GM19455 (cell line): ENCODE results near the gene SLC7A10.
"Not testable (repeated sequence)": the region's sequence is repeated elsewhere in the genome, so short reads cannot be mapped to it uniquely, and the experiment has no call there.

Source experiments
- ATAC-seq: cut with Tn5 transposase; IDR thresholded peaks from one replicate; pipeline ENCODE4 v1.9.1; 2021; ENCODE audit not compliant: unreplicated experiment

The SLC7A10 gene

DNA sequence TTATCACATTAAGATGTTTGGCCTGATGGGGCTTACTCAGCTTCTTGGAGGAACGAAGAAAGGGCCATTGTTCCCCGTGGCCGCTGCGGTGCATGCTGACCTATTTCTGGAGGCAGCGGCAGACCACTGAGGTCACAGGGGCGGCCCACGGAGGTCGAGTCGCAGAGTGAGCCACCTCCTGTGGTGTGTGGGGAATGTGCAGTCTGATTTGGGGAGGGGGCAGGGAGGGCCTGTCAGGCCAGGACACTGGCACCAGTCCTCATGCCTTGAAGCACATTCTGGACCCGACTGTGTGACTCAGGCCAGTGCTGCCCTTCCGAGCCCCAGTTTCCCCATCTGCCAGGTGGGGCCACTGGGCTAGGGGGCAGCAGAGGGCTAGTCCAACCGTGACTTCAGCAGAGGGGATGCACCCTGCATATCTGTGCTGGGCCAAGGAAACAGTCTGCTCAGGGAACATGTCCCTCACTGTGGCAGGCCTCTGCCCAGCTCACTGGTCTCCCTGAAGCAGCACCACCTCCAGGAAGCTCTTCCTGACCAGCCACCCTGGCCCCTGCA lies 6.3 kb downstream of the SLC7A10 start:
- no peak for ATAC-seq

DNA sequence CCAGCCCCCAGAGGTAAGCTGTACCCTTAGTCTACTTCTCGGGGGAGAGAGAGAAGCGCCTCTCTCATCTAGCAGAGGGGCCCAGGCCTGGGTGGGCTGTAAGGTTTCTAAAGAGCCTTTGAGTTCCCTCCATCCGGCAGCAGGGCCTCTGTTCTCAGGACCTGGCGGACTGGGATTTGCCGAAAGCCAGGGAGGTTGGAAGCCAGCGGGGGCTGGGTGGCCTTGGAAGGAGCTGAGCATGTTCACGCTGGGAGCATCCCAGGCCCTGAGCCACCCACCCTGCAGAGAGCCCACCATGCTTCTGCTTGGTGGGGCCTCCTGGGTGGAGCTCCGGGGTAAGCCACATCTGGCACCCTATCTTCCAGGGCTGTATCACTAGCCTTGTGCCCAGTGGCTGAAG lies 7.8 kb downstream of the SLC7A10 start:
- no peak for ATAC-seq

DNA sequence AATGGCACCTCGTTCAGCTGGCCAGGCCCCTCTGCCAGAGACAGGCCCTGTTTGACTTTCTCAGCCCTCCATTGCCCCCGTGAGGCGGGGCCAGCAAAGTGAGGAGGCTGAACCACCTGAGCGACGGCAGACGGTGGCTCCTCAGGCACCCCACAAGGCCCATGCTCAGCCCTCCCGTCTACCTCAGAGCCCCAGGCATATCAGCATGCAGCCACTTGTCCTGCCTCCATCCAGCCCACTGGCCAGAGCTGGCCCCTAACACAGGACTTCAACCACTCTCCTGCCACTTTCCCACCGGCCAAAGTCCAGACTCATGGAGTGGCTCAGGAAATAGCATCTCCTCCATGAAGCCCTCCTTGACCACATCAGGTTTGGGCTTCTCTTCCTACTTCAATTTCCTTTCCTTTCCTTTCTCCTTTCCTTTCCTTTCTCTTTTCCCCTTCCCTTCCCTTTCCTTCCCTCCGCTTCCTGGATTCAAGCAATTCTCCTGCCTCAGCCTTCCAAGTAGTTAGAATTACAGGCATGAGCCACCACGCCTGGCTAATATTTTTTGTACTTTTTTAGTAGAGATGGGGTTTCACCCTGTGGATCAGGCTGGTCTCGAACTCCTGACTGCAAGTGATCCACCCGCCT lies 9.3 kb downstream of the SLC7A10 start:
- ATAC-seq, result no peak

- no peak for ATAC-seq
Observed at GRCh38 chr19:33215438-33216197, 10.0 kb downstream of the SLC7A10 start.

DNA sequence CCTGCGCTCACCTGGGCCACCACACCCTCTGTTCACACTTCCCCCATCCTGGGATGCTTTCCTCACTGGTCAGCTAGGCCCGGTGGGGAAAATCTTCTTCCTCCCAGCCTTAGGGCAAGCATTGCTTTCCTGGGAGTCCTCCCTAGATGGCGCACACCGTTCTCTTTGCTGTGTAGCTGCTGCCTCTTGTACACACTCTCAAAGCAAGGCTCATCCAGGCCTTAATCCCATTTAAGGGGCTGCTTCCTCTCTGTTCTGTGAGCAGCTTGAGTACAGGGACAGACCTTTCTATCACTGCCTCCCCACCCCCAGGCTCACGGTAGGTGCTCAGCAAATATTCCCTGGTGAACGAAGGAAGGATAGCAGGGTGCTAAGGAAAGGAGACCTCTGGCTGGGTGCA lies 11.1 kb downstream of the SLC7A10 start:
- ATAC-seq, result no peak

GRCh38 chr19:33212436-33213172 lies 13.0 kb downstream of the SLC7A10 start:
- ATAC-seq, result no peak

GRCh38 chr19:33211794-33212435 lies 13.7 kb downstream of the SLC7A10 start:
- ATAC-seq, result no peak

- no peak for ATAC-seq
Observed at GRCh38 chr19:33210266-33210940, 15.2 kb downstream of the SLC7A10 start.

GRCh38 chr19:33209850-33210230 lies 15.8 kb downstream of the SLC7A10 start:
- ATAC-seq, result not testable (repeated sequence)

DNA sequence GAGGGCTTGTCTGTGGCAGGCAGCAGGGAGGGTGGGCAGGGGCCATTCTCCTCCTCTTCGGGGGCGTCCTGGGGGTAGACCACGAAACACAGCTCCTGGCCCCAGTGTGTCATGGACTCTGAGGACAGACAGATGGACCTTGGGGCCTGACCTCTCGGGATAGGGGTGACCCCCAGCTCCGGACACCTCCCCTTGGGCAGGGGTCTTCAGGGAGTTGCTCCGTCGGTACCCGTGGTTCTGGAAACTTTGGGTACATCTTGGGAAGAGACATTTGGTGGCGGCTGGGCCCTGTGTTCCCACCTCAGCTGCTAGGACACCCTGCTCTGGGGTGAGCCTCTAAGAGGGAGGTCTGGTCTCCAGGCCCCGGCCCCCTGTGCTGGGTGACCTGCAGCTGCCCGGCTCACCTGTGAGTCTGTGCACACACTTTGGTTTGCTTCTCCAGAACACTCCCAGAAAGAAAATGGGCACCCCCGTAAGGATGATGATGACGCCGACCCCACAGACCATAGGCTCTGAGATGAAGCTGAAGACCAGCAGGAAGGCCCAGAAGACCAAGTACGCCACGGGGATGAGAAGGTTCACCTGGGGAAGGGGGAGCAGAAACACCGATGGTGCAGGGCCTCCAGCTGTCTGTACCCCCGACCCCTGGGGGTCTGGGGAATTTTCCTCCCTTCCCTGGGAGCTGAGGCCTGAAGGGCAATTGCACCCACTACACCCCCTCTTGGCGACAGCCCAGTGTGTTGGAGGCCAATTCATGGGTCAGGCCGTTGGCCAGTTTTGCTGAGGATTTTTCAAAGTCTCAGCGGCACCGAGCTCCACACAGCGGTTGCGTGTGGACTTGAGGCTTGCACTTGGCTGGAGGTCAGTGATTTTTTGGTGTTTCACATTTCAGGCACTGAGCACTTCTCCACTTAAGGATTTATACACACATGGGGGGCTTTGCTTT lies 16.5 kb downstream of the SLC7A10 start:
- ATAC-seq, result no peak

DNA sequence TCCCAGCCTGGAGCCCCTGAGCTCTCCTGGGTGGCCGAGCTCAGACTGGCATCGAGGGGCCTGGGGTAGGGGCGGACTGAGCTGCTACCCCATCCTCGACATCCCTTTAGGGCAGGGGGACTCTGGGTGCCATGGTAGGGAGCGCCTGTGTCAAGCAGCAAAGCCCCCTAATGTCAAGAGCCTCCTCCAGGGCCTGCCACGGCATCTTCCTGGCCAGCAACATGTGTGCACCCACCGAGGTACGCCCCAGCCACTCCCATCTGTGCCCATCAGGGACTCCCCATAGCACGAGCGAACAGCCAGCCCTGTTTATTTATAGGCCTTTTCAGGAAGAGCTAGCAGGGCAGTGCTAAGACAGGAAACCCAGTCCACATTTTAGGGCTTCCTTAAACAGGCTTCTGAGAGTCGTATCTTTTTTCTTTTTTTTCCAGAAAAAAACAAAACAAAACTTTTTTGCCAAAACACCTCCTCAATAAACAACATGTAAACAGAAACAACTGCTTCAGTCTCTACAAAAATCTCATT lies 17.2 kb downstream of the SLC7A10 start:
- no peak for ATAC-seq

DNA sequence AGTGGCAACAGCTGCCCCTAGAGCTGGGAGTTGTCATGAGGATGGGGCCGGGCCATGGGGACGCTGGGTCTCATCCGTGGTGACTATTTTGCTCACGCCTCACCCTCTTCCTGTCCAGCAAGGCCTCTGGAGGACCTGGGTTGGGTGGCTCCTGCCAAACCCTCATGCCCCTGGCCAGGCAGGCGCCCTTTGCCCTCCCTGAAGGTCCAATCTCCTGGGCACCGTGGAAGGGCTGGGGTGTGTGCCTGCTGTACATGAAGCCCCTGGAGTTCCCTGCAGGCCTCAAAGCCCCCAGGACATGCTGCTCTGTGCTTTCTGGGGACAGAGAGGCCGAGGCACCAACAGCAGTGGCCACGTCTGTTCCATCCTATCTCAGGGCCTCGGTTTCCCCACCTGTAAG lies 17.7 kb downstream of the SLC7A10 start:
- no peak for ATAC-seq

DNA sequence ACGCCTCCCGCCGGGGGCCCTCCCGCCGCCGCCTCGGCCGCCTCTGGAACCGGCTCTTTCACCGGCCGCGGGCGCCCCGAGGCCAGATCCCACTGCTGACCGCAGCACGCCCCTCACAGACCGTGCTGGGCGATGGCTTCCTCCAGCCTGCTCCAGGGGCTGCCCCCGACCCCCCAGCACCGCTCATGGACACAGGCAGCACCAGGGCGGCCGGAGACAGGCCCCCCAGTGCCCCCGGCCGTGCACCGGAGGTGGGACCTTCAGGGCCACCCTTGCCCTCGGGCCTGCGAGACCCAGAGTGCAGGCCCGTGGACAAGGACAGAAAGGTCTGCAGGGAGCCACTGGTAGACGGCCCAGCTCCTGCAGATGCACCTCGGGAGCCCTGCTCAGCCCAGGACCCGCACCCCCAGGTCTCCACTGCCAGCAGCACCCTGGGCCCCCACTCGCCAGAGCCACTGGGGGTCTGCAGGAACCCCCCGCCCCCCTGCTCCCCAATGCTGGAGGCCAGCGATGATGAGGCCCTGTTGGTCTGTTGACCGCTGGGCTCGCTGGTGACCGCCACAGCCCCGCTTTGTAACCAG lies 18.5 kb downstream of the SLC7A10 start:
- ATAC-seq, result no peak

GRCh38 chr19:33206261-33207039 lies 19.2 kb downstream of the SLC7A10 start:
- no peak for ATAC-seq

GRCh38 chr19:33205531-33206260 lies 20.0 kb downstream of the SLC7A10 start:
- ATAC-seq, result no peak

- no peak for ATAC-seq
Observed at GRCh38 chr19:33205110-33205509, 20.5 kb downstream of the SLC7A10 start.

GRCh38 chr19:33204136-33204973 lies 21.3 kb downstream of the SLC7A10 start:
- no peak for ATAC-seq
